Right kidney (tissue), 1 donor: ENCODE results near the gene NAGPA.

Experiments
- DNase-seq: peaks from one replicate; pipeline ENCODE4 v3.0.0-alpha.2; 2016

The NAGPA gene

DNA sequence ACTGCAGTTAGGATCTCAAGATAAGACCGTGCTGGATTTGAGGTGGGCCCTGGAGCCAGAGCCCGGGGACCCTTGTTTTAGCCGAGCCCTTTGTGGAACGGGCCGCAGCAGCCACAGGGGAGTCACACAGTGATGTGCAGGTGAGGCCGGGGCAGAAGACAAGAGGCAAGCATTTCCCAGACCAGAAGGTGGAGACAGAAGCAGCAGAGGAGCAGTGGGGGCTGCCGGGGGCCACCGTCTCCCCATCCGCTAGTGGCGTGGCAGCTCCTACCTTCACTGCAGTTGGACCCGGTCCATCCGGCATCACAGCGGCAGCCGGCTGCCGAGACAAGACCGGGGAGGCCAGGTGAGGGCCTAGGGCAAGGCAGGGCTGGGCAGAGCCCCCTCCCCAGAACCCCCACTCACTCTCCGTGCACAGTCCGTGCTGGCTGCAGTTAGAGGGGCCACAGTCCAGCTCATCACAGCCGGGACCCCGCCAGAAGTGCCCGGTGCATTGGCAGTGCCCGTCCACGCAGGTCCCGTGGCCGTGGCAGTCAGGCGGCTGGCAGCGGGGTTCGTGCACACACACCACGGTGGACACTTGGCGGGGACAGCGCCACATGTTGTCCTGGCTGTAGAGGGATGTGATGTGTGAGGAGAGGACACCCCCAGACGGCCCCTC, 6.0 kb downstream of the NAGPA start:
- no peak for DNase-seq

DNA sequence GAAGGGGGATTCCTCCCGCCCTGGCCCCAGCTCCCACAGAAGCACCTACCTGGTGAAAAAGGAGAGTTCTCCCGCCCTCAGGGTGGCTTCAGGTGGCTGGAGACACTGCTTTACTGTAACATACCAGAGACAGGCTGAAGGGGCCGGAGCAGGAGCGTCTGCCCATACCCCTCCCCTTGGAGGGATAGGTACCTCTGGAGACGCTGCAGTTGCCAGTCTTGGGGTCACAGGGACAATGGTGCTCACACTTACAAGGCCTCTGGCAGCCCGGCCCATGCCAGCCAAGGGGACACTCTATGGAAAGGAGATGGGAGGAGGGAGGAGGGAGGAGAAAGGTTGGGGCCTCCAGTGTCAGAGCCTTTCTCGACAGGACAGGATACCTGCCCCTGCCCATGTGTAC, 6.6 kb downstream of the NAGPA start:
- no peak for DNase-seq

GRCh38 chr16:5026664-5027063, 7.1 kb downstream of the NAGPA start:
- no peak for DNase-seq

- no peak for DNase-seq
Observed at GRCh38 chr16:5025171-5025632, 8.5 kb downstream of the NAGPA start.

- DNase-seq: no peak
Observed at GRCh38 chr16:5024632-5025031, 9.1 kb downstream of the NAGPA start.

DNA sequence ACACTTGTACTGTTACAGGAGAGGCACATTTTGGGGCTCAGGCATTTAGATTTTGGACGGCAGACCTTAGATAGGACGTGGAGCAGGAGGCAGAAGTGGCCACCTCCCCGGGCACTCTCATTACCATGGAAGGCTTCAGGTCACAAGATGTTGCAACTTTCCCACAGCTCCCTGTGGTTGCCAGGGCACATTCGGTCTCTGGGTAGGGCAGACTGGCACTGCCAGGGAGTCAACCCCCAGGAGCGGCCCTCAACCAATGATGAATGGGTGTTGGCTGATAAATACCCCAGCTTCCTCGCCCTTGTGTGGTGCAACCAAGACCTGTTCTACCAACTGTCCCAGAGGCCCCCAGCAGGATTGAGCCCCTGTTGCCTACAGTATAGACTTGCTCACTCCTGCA, 11.2 kb downstream of the NAGPA start:
- DNase-seq: no peak

DNA sequence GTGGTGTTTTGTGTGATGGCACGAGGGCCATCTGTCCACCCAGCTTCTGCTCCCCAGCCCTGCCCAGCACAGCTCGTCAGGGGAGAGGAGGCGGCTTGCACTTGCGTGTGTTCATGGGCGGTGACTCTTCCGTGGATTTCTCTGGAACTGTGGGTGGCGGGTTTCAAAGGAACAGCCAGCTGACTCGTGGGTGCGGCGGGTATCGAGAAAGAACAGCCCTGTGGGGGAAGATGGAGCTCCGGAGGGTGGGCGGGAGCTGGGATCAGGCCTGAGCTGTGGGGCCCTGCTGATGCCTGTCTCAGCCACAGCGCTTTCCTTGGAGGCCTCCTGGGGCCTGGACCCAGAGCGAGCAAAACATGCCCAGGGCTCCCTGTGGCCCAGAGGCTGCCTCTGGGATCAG, 13.2 kb downstream of the NAGPA start:
- DNase-seq: no peak

DNA sequence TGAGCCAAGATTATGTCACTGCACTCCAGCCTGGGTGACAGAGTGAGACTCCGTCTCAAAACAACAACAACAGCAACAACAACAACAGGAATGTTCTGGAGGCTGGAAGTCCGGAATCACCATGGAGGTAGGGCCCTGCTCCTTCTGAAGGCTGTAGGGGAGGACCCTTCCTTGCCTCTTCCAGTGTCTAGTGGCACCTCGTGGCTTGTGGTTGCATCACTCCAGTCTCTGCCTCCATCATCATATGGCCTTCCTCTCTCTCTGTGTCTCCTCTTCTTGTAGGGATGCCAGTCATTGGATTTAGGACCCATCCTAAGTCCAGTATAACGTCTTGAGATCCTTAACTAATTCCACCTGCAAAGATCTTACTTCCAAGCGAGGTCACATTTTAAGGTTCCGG, 14.0 kb downstream of the NAGPA start:
- DNase-seq: no peak

- no peak for DNase-seq
Observed at GRCh38 chr16:5018793-5019192, 14.9 kb downstream of the NAGPA start.

DNA sequence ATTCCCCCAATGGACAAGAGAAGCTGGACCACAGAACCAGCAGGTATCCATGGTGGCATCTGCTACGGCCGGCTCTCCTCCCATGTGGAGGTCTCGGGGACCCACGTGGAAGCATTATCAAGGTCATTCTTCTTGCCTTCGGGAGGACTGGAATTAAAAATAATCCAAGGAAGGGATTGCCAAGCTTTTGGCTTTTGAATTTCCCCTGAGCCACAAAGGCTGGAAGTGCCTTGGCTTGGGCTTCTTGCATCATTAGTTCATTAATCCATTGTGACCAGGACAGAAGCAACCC, 16.1 kb downstream of the NAGPA start:
- no peak for DNase-seq

DNA sequence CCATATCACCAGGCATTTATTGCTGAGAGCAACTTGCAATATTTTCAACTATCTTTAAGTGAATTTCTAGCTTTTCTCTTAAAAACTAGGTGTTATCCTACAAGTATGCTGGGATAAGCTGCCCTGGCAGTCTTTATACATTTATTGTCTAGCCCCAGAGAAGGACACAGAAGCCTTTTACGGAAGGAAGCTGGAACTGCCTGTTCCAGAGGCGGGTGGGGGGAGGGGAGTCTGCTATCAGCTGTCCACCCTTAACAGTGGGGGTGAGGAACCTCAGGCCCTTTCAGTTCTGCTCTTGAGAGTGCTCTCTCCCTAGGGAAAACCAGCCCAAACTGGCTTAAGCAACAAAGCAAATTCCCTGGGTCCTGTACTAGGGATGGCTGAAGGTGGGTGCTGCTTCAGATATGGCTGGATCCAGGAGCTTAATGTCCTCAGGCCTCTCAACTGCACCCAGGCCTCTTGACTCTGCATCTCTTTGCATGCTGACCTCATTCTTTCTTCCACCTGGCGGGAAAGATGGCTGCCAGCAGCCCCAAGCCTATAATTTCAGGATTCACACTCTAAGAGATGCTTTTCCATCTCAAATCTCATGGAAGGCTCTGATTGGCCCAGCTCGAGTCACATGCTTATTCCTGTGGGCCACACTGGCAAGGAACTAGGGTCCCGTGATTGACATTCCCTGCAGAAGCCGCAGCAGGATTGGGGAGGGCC, 16.6 kb downstream of the NAGPA start:
- DNase-seq: no peak

GRCh38 chr16:5015887-5016286, 17.8 kb downstream of the NAGPA start:
- no peak for DNase-seq

GRCh38 chr16:5015351-5015750, 18.4 kb downstream of the NAGPA start:
- DNase-seq: no peak

DNA sequence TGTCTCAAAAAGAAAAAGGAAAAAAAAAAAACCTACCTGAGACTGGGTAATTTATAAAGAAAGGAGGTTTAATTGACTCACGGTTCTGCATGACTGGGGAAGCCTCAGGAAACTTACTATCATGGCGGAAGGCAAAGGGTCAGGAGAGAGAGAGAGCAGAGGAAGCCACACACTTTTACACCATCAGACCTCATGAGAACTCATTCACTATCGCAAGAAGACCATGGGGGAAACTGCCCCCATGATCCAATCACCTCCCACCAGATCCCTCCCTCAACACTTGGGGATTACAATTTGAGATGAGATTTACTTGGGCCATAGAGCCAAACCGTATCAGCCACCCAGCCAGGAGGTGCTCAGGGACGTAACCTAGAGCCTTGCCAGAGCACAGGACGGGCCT, 20.8 kb downstream of the NAGPA start:
- DNase-seq: no peak

- no peak for DNase-seq
Observed at GRCh38 chr16:5011637-5012036, 22.1 kb downstream of the NAGPA start.

GRCh38 chr16:5010576-5011329, 23.0 kb downstream of the NAGPA start:
- no peak for DNase-seq

DNA sequence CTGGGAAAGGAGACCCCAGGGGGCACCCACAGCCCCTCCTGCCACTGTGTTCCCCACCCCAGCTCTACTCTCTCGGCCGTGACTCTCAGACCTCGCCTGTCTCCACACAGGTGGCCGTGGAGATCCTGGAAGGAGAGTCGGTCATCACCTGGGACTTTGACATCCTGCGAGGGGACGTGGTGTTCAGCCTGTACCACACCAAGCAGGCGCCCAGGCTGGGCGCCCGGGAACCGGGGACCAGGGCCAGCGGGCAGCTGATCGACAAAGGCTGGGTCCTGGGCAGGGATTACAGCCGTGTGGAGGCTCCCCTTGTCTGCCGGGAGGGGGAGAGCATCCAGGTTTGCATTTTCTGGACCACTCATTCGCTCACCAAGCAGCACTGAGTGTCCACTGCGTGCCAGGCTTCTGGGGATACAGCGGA, 25.4 kb downstream of the NAGPA start:
- no peak for DNase-seq

DNA sequence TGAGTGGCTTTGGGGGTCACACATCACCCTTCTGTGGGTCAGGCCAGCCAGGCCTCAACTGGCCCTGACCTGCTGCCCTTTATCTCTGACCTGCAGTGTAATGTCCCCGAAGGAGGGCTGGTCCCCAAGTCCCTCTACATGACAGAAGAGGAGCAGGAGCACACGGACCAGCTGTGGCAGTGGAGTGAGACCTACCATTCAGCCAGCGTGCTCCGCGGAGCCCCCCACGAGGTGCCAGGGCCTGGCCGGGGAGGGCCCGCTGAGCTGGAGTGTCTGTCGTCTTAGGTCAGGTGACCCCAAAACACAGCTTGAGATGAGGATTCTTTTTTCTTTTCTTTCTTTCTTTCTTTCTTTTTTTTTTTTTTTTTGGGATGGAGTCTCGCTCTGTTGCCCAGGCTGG, 26.5 kb downstream of the NAGPA start:
- DNase-seq: no peak

- no peak for DNase-seq
Observed at GRCh38 chr16:5006348-5007193, 27.2 kb downstream of the NAGPA start.

GRCh38 chr16:5005916-5006315, 27.8 kb downstream of the NAGPA start:
- no peak for DNase-seq

DNA sequence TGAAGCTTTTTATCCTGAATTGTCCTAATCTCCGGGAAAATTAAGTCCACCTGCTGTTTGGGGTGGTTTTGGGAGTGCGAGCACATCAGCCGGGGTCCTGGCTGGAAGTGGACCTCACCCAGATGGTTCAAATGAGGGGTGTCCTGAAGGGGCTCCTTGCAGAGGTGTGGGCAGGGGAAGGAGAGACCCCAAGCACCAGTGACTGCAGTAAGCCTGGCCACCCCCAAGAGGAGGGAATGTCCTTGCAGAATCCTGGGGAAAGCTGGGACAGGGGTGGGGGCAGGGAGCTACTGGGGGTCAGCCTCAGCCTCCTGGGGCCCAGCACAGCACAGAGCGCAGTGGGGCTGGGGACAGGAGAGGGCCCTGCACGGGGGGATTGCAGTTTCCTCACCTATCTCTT, 29.4 kb downstream of the NAGPA start:
- DNase-seq: no peak

DNA sequence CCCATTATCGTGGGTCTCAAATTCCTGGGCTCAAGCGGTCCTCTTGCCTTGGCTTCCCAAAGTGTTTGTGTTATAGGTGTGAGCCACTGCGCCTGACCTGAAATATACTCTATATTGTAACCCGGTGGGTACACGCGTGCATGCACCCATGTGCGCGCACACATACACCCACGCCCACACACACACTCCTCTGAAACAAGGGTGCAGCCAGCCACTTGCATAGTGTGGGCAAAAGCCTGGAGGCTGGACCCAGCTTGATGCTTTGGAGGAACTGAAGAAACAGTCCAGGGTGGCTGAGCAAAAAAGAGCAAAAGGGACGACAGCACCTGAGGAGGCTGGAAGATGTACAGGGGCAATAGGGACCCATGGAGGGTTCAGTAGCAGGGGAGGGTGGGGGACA, 29.9 kb downstream of the NAGPA start:
- no peak for DNase-seq

DNA sequence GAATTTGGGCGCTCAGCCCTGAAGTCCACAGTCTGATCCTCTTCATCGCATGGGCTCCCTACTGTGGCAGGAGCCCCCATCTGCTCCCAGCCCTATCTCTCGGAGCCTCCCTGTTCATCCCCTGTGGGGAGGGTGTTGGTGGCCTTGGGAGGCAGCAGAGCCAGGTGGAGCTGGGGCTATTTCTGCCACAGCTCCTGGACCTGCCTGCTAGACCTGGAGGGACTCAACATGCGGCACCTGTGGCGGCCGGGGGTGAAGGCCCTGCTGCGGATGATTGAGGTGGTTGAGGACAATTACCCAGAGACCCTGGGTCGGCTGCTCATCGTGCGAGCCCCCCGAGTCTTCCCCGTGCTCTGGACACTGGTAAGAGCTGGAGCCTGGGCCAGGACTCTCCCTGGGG, 30.5 kb downstream of the NAGPA start:
- no peak for DNase-seq
